ENCODE data around the gene CAMKK1. TPM values are rescaled to one million over a fixed set of nuclear protein-coding genes. Genes with fewer than 3 reads are reported as not detected.

The CAMKK1 gene
- total and polyA plus RNA-seq, 2 of the 4 experiments (the other 2 are of a cell fraction) = 4.1 to 8.2 TPM

DNA sequence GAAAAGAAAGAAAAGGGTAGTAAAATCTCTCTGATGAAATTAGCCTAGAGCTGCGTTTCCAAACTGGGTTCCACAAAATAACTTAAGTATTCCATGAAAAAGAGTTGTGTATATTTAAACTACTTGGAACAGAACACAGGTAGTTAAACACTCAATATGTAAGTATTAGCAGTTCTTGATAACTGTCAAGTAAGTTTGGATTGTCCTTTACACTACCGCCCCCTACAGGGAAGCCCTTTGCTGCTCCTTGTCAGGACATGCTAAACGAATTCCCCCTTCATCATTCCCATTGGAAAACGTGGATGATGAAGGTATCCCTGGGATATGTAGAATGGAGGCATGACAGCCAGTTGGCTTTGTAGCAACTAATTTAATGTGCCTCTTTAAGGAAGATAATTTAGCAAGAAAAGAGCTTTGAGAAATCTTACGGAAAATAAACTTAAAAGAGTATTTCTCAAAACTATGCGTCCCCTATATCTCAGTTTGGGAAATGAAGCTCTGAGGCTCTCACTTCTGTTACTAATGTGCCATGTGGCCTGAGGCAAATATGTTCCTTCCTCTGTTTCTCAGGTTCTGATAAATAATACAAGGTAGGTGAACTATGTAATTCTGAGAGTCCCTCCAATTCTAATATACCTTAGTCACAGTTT lies 65.6 kb downstream of the CAMKK1 start (continued):
- TF ChIP-seq RFX5 (IDR thresholded peaks at IDR 0.05; ENCODE audit: low read depth, low read length) (no peak), RAD21 (IDR thresholded peaks at IDR 0.05; ENCODE audit: low read length) (peak; percentile 82), MXI1 (IDR thresholded peaks at IDR 0.05; ENCODE audit: borderline replicate concordance, low read depth, low read length) (no peak), SMC3 (IDR thresholded peaks at IDR 0.05; ENCODE audit: low read depth, low read length) (peak; percentile 73), CEBPB (IDR thresholded peaks at IDR 0.05; ENCODE audit: low read depth, low read length) (no peak)

DNA sequence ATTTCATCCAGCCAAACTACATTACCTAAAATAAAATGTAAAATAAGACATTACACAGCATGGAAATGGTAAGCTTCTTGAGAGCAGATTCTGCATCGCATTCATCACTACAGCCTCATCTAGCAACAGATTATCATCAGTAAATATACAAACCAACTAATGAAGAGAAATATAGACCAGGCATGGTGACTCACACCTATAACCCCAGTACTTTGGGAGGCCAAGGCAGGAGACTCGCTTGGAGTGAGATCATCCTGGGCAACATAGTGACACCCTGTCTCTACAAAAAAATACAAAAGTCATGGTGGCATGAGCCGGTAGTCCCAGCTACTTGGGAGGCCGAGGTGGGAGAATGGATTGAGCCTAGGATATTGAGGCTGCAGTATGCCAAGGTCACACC lies 66.7 kb downstream of the CAMKK1 start:
- H3K14ac ChIP-seq (replicated peaks; ENCODE audit: low read depth, low read length) = no peak overlapping the region
- H3K4ac ChIP-seq (ENCODE audit: low read depth, low read length) = no peak overlapping the region
- peaks cover 10% of the 10 kb centered on the region for H3K9me1 ChIP-seq (ENCODE audit: insufficient read depth, low read length)
- H3K9me3 ChIP-seq (ENCODE audit: control insufficient read depth, insufficient read depth, low read length) = no peaks in the 10 kb centered on the region
- no peak overlapping the region for H2AFZ ChIP-seq (replicated peaks; ENCODE audit: low read length, poor library complexity)
- no peak for ATAC-seq (ENCODE audit: low read depth)
- no peaks in the 10 kb centered on the region for H3K27me3 ChIP-seq (ENCODE audit: control insufficient read depth, insufficient read depth, low read length)
- H3K23ac ChIP-seq (ENCODE audit: low read depth, low read length) = no peak overlapping the region
- H2BK15ac ChIP-seq (ENCODE audit: low read depth, low read length) = no peak overlapping the region
- H2BK120ac ChIP-seq (ENCODE audit: low read depth, low read length) = no peak overlapping the region
- ChIA-PET POLR2A (ENCODE audit: unreplicated experiment) (interaction anchor here (0.8 kb wide), 1 partner anchor 87 kb away, joined by 13 read pairs; no protein-coding TSS in a partner anchor), CTCF (interaction anchor here (1.1 to 3.2 kb wide), 2 partner anchors 20 to 88 kb away, joined by 4 to 10 read pairs; partner anchors contain the start of gene NCBP3)
- H3K18ac ChIP-seq (ENCODE audit: low read depth, low read length) = no peak overlapping the region
- no peak overlapping the region for H3K27ac ChIP-seq (ENCODE audit: insufficient read depth, low read length)
- dilution Hi-C loops (cut with HindIII; ENCODE audit: low sequenced_read_pairs, unreplicated experiment) = no loop called here
- H3K56ac ChIP-seq (ENCODE audit: extremely low read depth, insufficient read depth, low read length) = no peak overlapping the region
- intact Hi-C loops (cut with micrococcal nuclease) = no loop called here
- H2AK9ac ChIP-seq (replicated peaks; ENCODE audit: low read depth, low read length, poor library complexity) = no peak overlapping the region
- peaks cover 34% of the 10 kb centered on the region for H3K36me3 ChIP-seq (ENCODE audit: control insufficient read depth, insufficient read depth, low read length)
- no peak overlapping the region for H2AK5ac ChIP-seq (ENCODE audit: low read depth, low read length)
- no peak overlapping the region for H2BK20ac ChIP-seq (ENCODE audit: low read depth, low read length)
- H4K20me1 ChIP-seq (ENCODE audit: insufficient read depth, low read length) = peaks cover 24% of the 10 kb centered on the region
- no CpG with 5 or more reads among the region's 4 CpGs for WGBS, 2 experiments (ENCODE audit: extremely low coverage in 2 of 2, insufficient read length in 1 of 2)
- DNase-seq = peak; percentile 31
- peaks cover 10% of the 10 kb centered on the region for H3K4me1 ChIP-seq (ENCODE audit: control insufficient read depth, insufficient read depth, low read length)
- H3K4me2 ChIP-seq (ENCODE audit: low read depth, low read length) = no peak overlapping the region
- no peak overlapping the region for H4K5ac ChIP-seq (ENCODE audit: low read depth, low read length)
- peaks cover 12 to 26% of the 10 kb centered on the region in 2 experiments for H3K79me1 ChIP-seq (ENCODE audit: low read depth in 1 of 2, low read length in 2 of 2)
- H4K91ac ChIP-seq (ENCODE audit: insufficient read depth, low read depth, low read length) = no peak overlapping the region
- no TSS peak for BruUV-seq (replicated peaks)
- no peak overlapping the region for H3K4me3 ChIP-seq (ENCODE audit: insufficient read depth, low read depth, low read length)
- in situ Hi-C loops (cut with MboI; ENCODE audit: low sequenced_read_pairs) = loop anchor here (5.0 kb wide), 1 partner anchor 89 kb away; no protein-coding TSS in a partner anchor
- H2BK5ac ChIP-seq (ENCODE audit: low read depth, low read length, poor library complexity, severe bottlenecking) = no peak overlapping the region
- H3K9ac ChIP-seq (ENCODE audit: low read depth, low read length) = no peak overlapping the region
- no peak overlapping the region for H4K8ac ChIP-seq (ENCODE audit: low read depth in 2 of 2, low read length in 2 of 2)
- TF ChIP-seq, protein P1, sequence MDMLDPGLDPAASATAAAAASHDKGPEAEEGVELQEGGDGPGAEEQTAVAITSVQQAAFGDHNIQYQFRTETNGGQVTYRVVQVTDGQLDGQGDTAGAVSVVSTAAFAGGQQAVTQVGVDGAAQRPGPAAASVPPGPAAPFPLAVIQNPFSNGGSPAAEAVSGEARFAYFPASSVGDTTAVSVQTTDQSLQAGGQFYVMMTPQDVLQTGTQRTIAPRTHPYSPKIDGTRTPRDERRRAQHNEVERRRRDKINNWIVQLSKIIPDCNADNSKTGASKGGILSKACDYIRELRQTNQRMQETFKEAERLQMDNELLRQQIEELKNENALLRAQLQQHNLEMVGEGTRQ (IDR thresholded peaks at IDR 0.05; ENCODE audit: low read depth, low read length) = no peak
- no peak for TF ChIP-seq CHD1 (IDR thresholded peaks at IDR 0.05; ENCODE audit: low read depth, low read length)
- TF ChIP-seq, protein P2, sequence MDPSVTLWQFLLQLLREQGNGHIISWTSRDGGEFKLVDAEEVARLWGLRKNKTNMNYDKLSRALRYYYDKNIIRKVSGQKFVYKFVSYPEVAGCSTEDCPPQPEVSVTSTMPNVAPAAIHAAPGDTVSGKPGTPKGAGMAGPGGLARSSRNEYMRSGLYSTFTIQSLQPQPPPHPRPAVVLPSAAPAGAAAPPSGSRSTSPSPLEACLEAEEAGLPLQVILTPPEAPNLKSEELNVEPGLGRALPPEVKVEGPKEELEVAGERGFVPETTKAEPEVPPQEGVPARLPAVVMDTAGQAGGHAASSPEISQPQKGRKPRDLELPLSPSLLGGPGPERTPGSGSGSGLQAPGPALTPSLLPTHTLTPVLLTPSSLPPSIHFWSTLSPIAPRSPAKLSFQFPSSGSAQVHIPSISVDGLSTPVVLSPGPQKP (IDR thresholded peaks at IDR 0.05; ENCODE audit: borderline replicate concordance, low read depth, low read length) = no peak
- TF ChIP-seq MXI1 (IDR thresholded peaks at IDR 0.05; ENCODE audit: borderline replicate concordance, low read depth, low read length) = no peak
- TF ChIP-seq, protein P3, sequence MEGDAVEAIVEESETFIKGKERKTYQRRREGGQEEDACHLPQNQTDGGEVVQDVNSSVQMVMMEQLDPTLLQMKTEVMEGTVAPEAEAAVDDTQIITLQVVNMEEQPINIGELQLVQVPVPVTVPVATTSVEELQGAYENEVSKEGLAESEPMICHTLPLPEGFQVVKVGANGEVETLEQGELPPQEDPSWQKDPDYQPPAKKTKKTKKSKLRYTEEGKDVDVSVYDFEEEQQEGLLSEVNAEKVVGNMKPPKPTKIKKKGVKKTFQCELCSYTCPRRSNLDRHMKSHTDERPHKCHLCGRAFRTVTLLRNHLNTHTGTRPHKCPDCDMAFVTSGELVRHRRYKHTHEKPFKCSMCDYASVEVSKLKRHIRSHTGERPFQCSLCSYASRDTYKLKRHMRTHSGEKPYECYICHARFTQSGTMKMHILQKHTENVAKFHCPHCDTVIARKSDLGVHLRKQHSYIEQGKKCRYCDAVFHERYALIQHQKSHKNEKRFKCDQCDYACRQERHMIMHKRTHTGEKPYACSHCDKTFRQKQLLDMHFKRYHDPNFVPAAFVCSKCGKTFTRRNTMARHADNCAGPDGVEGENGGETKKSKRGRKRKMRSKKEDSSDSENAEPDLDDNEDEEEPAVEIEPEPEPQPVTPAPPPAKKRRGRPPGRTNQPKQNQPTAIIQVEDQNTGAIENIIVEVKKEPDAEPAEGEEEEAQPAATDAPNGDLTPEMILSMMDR (conservative IDR thresholded peaks at IDR 0.05; ENCODE audit: low read depth, low read length) = no peak
- TF ChIP-seq MAFK (IDR thresholded peaks at IDR 0.05; ENCODE audit: low read depth, low read length) = no peak
- TF ChIP-seq CEBPB (IDR thresholded peaks at IDR 0.05; ENCODE audit: low read depth, low read length) = no peak
- TF ChIP-seq FOS (IDR thresholded peaks at IDR 0.05; ENCODE audit: low read depth, low read length) = no peak
- no peak for TF ChIP-seq MAZ (IDR thresholded peaks at IDR 0.05; ENCODE audit: borderline replicate concordance, low read depth, low read length)
